HG02678 (cell line): Measurements from ENCODE around the gene HHATL.

ENCODE experiments used
- ATAC-seq: cut with Tn5 transposase; IDR thresholded peaks from one replicate; pipeline ENCODE4 v1.9.1; 2021; ENCODE audit warnings: mild to moderate bottlenecking, moderate library complexity; ENCODE audit not compliant: unreplicated experiment

HHATL gene, protein sequence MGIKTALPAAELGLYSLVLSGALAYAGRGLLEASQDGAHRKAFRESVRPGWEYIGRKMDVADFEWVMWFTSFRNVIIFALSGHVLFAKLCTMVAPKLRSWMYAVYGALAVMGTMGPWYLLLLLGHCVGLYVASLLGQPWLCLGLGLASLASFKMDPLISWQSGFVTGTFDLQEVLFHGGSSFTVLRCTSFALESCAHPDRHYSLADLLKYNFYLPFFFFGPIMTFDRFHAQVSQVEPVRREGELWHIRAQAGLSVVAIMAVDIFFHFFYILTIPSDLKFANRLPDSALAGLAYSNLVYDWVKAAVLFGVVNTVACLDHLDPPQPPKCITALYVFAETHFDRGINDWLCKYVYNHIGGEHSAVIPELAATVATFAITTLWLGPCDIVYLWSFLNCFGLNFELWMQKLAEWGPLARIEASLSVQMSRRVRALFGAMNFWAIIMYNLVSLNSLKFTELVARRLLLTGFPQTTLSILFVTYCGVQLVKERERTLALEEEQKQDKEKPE

DNA sequence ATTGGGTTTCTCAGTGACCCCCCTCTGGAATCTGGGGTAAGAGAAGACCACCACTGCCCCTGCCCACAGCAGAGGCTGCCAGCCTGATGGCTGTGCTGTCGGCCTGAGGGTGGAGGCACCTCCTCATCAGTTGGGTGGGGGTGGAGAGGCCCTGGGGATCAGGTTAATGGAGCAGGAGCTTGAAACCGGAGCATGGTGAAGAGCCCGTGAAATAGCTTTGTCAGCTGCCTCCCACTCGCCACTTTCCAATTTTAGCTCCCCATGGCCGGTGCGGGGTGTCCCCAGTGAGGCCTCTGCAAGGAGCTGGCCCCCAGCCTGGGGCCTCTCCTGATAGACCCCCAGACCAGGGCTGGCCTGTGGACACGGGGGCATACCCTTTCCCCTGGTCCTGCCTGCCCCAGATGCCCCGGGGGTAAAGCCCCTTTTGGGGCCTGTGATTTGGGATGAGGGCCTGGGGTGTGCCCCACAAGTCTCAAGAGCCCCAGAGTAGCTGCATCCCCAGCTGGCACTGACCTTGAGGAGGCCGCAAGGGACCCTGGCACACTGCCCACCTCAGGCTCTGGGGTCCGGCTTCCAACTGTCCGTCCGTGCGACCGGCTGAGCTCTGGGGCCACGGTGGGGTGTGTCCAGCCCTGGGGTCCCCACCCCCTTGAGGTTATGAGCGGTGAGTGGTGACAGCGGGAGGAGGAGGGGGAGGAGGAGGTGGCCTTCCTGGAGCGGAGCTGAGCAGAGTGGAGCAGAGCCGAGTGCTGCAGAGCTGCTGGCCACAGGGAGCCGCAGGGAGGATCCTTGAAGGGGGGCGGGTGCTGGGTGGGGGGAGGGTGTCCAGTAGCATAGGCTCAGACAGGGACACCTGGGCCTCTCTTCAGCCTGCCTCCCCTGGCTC is at the start of gene HHATL:
Gene HHATL (minus strand): TSS at position 733 of the 886 bp plus-strand sequence. CDS start 1,972 bp downstream, outside the sequence.
- no peak for ATAC-seq

- no peak for ATAC-seq
Observed at GRCh38 chr3:42751609-42752008, 49.0 kb upstream of the HHATL start.

DNA sequence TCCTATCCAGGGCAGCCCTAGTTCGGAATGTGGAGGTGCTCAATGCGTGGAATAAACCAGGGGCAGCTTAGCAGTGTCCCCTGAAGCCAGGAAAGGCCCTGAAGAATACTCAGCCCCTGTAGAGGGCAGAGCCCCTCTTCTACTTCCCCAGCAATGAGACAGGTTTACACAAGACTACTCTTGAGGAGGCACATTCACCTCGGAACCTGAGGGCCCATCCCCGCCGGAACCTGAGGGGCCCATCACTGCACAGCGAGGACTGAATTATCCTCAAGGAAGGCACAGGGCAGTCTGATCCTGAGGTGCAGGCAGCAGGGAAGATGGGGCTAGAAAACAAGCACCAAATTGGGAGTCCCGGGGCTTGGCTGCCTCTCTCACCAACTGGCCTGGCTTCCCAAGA is 48.2 kb upstream of the HHATL start:
- no peak for ATAC-seq

DNA sequence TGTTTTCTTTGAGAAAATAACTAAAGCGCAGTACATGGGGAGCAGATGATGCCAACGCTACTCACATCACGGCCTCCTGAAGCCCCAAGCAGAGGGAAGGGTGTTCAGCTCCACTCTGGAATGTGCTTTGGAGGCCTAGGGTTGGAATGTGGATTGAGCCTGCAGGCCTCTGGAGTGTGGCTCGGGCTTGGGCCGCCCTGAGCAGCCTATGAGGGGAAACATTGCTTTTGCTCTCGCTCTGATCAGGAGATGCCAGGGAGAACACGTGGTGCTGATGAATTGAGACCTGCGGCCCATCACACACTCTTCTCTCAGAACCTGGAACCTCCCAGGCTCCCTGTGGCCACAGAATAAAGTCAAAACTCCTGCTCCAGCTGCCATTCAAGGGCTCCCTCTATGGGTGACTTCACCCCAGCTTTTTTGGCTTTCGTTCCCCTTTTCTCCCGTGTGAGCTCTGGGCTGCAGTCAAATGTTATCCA is 47.2 kb upstream of the HHATL start:
- no peak for ATAC-seq

GRCh38 chr3:42749025-42749752 is 46.6 kb upstream of the HHATL start:
- ATAC-seq: no peak

DNA sequence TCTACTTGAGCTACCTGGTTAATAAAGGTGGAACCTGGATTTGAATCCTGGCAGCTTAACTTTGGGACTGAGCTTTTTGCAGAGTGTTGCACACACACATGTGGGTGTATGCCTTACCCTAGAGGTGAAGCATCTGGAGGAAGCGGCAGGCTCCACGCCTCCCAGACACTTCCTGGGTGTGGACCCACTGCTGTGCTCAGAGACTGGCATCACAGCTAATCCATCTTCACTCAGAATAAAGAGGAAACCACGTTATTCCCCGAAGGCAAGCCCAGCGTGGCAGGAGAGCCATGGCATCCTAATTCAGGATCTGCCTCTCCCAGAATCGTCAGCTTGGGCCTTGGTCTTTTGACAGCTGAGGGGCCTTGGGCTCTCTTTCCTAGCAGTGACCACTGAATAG is 45.0 kb upstream of the HHATL start:
- ATAC-seq: no peak

DNA sequence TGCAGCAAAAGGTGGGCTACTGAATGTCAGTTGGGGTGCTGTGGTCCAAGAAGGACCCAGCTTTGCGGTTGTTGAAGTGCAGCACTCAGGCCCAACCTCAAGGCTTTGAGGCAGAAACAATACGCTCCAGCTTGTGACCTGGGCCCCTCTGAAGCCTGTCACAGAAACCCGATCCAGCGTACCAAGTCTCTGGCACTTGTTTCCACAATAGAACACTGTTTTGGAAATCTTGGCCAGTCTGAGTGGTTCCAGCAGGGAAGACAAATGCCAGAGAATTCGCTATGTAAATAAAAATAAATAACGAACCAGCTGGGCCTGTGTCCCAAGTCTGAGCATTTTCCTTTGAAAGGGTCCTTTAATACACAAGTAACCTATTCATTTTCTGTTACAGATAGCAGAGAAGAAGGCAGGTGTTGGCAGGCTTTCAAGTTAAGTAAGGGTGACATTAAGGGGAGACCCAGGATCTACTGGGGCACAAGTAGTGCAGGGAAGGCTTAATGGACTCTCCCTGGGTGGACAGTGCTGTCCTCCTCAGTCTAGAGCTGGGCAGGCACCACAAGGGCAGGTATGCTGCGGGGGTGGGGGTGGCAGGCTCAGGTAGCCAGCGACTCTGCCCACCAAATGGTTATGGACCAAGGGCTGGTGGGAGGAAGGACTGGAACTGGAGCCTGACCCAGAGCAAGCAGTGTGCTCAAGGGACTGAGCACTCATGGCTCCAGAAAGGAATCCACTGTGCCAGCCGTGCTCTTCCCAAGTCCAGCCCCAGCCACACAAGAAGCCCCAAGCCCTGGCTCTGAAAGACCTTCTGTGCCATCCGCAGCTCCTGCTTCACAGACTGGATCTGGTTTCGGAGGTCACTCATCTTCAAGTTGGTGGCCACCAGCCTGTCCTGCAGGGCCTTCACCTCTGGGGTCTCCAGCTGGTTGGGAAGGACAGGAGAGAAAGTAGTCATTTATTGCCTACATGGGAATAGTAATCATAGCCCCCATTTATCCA is 44.2 kb upstream of the HHATL start:
- no peak for ATAC-seq

GRCh38 chr3:42745776-42746454 is 43.3 kb upstream of the HHATL start:
- ATAC-seq: no peak

DNA sequence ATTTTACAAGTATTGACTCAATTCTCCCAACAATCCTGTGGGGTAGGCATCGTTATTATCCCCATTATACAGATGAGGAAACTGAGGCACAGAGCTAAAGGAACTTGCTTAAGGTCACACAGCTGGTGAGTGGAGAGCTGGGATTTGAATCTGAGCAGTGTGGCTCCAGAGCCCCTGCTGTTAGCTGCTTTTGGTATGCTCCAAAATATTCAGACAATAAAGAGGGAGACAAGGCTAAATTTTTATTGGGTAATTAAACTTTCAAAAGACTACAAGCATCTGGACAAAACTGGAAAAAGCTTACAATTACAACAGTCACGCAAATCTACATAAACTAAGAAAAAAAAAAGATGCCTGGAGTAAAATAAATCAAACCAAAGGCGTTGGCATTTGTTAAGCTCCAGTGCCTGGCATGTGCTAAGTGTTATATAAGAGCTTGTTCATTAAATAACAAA is 42.7 kb upstream of the HHATL start:
- no peak for ATAC-seq

DNA sequence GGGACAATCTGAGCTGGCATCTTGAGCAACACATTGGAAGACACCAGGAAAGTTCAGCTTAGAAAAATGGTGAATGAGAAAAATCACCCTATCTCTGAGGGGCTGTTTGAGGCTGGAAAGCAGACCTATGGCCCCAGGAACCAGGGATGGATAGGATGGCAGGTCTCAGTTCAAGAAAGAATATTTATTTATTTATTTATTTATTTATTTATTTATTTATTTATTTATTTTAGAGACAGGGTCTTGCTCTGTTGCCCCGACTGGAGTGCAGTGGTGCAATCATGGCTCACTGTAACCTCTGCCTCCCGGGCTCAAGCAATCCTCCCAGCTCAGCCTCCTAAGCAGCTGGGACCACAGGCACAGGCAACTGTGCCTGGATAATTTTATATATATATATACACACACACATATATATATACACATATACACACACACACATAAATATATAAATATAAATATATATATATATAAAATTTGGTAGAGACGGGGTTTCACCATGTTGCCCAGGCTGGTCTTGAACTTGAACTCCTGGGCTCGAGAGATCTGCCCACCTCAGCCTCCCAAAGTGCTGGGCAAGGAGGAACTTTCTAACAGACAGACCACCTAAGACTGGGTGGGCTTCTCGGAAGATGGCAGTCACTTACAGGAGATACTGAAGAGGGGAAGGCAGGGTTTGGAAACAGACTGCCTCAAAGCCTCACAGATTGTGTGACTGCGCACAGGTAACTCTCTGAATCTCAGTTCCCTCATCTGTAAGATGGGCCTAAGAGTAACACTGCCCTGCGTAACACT is 40.8 kb upstream of the HHATL start:
- no peak for ATAC-seq

- ATAC-seq: no peak
Observed at GRCh38 chr3:42742688-42743087, 40.1 kb upstream of the HHATL start.

- ATAC-seq: no peak
Observed at GRCh38 chr3:42742259-42742658, 39.7 kb upstream of the HHATL start.

- ATAC-seq: no peak
Observed at GRCh38 chr3:42741796-42742195, 39.2 kb upstream of the HHATL start.

DNA sequence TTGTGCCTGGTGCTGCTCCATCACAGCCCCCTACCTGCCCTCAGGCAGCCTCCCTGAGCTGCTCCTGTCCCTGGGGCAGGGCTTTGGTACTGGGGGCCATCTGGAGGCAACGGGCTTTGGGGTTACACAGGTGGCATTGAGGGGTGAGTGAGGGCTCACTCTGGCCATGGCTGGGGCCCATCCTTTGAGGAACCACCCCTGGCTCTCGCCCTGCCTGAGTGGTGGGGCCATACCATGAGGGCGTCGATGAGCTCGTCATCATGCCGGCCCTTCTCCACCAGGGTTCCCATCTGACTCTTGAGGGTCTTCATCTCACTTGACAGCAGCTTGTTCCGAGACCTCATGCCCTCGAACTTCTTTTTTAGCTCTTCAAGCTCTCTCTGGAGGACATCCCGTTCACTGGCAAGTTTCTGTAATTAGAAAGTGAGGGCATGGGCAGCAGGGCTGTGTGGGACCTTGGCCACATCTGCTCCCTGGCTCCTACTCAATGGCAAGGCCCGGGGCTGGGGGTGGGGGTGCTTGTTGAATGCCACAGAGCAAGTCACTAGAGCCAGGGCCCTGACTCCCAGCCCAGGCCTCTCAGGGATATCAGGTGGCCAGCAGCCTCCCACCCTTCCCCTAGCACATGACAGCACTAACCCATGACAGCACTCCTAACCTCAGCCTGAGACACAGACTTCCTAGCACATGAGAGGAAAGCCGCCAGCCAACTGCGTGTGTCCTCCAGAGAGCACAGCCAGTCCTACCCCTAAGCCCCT is 37.0 kb upstream of the HHATL start:
- ATAC-seq: no peak

GRCh38 chr3:42736531-42736930 is 33.9 kb upstream of the HHATL start:
- no peak for ATAC-seq

DNA sequence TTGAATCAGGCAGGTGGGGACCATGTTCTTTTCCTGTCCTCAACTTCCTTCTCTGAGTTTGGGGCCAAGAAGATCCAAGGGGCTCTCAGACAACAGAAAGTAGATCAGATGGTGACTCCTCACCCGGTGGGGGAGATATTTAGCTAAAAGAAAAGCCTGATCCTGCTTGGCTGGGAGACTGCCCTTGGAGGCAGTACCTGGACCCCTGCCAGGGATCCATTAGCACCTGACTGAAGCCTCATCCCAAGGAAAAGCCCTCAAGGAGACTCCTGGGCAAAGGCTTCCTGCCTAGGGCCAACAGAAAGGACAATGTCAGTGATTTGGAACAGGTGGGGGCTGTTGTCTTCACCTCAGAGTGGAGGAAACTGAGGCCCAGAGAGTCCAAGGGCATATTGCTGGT is 33.5 kb upstream of the HHATL start:
- no peak for ATAC-seq

GRCh38 chr3:42735615-42736014 is 33.0 kb upstream of the HHATL start:
- ATAC-seq: no peak

DNA sequence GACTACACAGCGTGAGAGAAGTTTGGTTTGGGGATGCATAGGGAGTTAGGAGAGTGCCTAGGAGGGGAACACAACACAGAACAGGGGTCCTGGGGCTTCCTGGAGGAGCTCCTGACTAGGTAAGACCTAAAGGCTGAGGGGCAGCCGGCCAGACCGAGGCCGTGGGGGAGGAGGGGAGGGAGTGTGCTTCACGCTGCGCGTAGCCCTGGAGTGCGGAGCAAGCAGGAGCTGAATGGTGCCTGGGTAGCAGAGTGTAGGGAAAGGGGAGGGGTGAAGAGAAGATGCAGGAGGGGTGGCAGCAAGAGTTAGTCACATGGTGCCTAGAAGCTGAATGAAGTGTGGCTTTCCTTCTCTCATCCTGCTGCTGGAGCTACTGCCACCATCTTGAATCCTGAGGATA is 32.4 kb upstream of the HHATL start:
- no peak for ATAC-seq
